H1 (cell line): ENCODE data around the gene RTN4RL2. TPM values are rescaled to one million over a fixed set of nuclear protein-coding genes. Genes with fewer than 3 reads are reported as not detected.

Experiments used
- CTCF ChIA-PET: fragments of 300-600 bp; sonication (Branson Sonifier 250); formaldehyde crosslinking; loops from one replicate; lab custom pipeline; 2021; ENCODE audit not compliant: partially characterized antibody; lab: Charles Lee
- POLR2A ChIA-PET: fragments of 300-600 bp; sonication (Branson Sonifier 250); formaldehyde crosslinking; loops from one replicate; lab custom pipeline; 2021; ENCODE audit warnings: inconsistent platforms; ENCODE audit not compliant: partially characterized antibody; lab: Charles Lee
- DNase-seq, 2 experiments: peaks; one replicate each; pipeline versions ENCODE4 v3.0.0 to v3.0.0-alpha.2; 2010 to 2022; ENCODE audit warnings: low spot score in 2 of 2, low read depth in 1 of 2, mixed read lengths in 1 of 2
- FAIRE-seq: peaks from 2 replicates; lab custom pipeline; 2011; peaks lifted over from hg19 to GRCh38; lab: Jason Lieb, UNC
- H2AFZ ChIP-seq: 2 replicates; pipeline ENCODE4 v1.8.1; 2012; ENCODE audit warnings: low read length, inconsistent platforms
- H2AK5ac ChIP-seq: 2 replicates; pipeline ENCODE4 v1.6.1; 2013; ENCODE audit warnings: low read depth, low read length
- H2BK120ac ChIP-seq: replicated peaks from 2 replicates; pipeline ENCODE3; 2013; ENCODE audit warnings: low read depth, low read length, inconsistent platforms
- H2BK12ac ChIP-seq: 2 replicates; pipeline ENCODE4 v1.6.1; 2013; ENCODE audit warnings: low read depth, low read length
- H2BK15ac ChIP-seq: 2 replicates; pipeline ENCODE4 v1.6.1; 2013; ENCODE audit warnings: low read length
- H2BK20ac ChIP-seq: 2 replicates; pipeline ENCODE4 v1.6.1; 2013; ENCODE audit warnings: low read length
- H2BK5ac ChIP-seq: 2 replicates; pipeline ENCODE4 v1.6.1; 2013; ENCODE audit warnings: low read depth, low read length
- H3K14ac ChIP-seq: 2 replicates; pipeline ENCODE4 v1.6.1; 2013; ENCODE audit warnings: inconsistent platforms; ENCODE audit not compliant: insufficient read length
- H3K18ac ChIP-seq: 2 replicates; pipeline ENCODE4 v1.6.1; 2013; ENCODE audit warnings: low read length; ENCODE audit errors: extremely low read depth
- H3K23ac ChIP-seq: 2 replicates; pipeline ENCODE4 v1.6.1; 2013; ENCODE audit warnings: inconsistent platforms; ENCODE audit not compliant: insufficient read length
- H3K23me2 ChIP-seq: 2 replicates; pipeline ENCODE4 v1.6.1; 2013; ENCODE audit warnings: low read depth, low read length
- H3K27ac ChIP-seq: 2 replicates; pipeline ENCODE4 v1.6.1; 2011; ENCODE audit warnings: low read depth, low read length, inconsistent platforms
- H3K27me3 ChIP-seq, 4 experiments: replicated peaks in 1 of 4; 1 replicate in 1 of 4; 2 replicates in 3 of 4; pipeline versions ENCODE4 v1.6.1 to v1.8.1; 2011 to 2013; ENCODE audit warnings: low read length in 3 of 4, mild to moderate bottlenecking in 3 of 4, inconsistent platforms in 2 of 4, mixed read lengths in 2 of 4, moderate library complexity in 1 of 4; ENCODE audit not compliant: control insufficient read depth in 3 of 4, insufficient read depth in 3 of 4; ENCODE audit errors: extremely low read depth in 1 of 4
- H3K36me3 ChIP-seq, 4 experiments: 2 replicates each; pipeline versions ENCODE4 v1.6.1 to v1.8.1; 2011 to 2013; ENCODE audit warnings: mild to moderate bottlenecking in 4 of 4, low read length in 3 of 4, moderate library complexity in 2 of 4, control low read depth in 1 of 4, inconsistent platforms in 1 of 4; ENCODE audit not compliant: insufficient read depth in 4 of 4, control insufficient read depth in 2 of 4
- H3K4ac ChIP-seq: replicated peaks from 2 replicates; pipeline ENCODE3; 2013; ENCODE audit warnings: low read length, low read depth, mixed read lengths, inconsistent platforms; ENCODE audit not compliant: insufficient read length
- H3K4me1 ChIP-seq, 4 experiments: replicated peaks in 1 of 4; 1 replicate in 1 of 4; 2 replicates in 3 of 4; pipeline versions ENCODE4 v1.6.1 to v1.8.1; 2011 to 2013; ENCODE audit warnings: low read length in 3 of 4, inconsistent platforms in 2 of 4, mixed read lengths in 1 of 4; ENCODE audit not compliant: insufficient read depth in 4 of 4, control insufficient read depth in 3 of 4
- H3K4me2 ChIP-seq, 2 experiments: 2 replicates each; pipeline versions ENCODE4 v1.6.1 to v1.8.1; 2011 to 2013; ENCODE audit warnings: low read depth in 2 of 2, low read length in 2 of 2, control low read depth in 1 of 2, inconsistent platforms in 1 of 2, mild to moderate bottlenecking in 1 of 2; ENCODE audit not compliant: insufficient read depth in 1 of 2
- H3K4me3 ChIP-seq, 4 experiments: fragments of 200-600, 300-600 bp in 1 of 4; sonication (generic), shearing (Covaris generic), sonication (Bioruptor Twin) in 1 of 4; 2 replicates each; pipeline versions ENCODE4 v1.5.1 to v1.8.1; 2011 to 2016; ENCODE audit warnings: low read length in 4 of 4, low read depth in 3 of 4, control low read depth in 2 of 4, inconsistent platforms in 2 of 4, mild to moderate bottlenecking in 2 of 4, mixed read lengths in 1 of 4, moderate library complexity in 1 of 4; ENCODE audit not compliant: insufficient read depth in 2 of 4; ENCODE audit errors: extremely low read depth in 1 of 4
- H3K56ac ChIP-seq: replicated peaks from 2 replicates; pipeline ENCODE3; 2013; ENCODE audit warnings: low read depth, mild to moderate bottlenecking, mixed read lengths, low read length, inconsistent platforms; ENCODE audit not compliant: insufficient read length
- H3K79me1 ChIP-seq: 2 replicates; pipeline ENCODE4 v1.6.1; 2013; ENCODE audit warnings: low read depth, low read length, control low read depth
- H3K79me2 ChIP-seq, 2 experiments: 2 replicates each; pipeline versions ENCODE4 v1.6.1 to v1.8.1; 2012 to 2013; ENCODE audit warnings: low read length in 2 of 2, mild to moderate bottlenecking in 2 of 2, inconsistent platforms in 1 of 2; ENCODE audit not compliant: insufficient read depth in 2 of 2, control insufficient read depth in 1 of 2
- H3K9ac ChIP-seq, 4 experiments: replicated peaks in 1 of 4; 1 replicate in 1 of 4; 2 replicates in 3 of 4; pipeline versions ENCODE4 v1.6.1 to v1.8.1; 2011 to 2013; ENCODE audit warnings: low read depth in 3 of 4, low read length in 3 of 4, control low read depth in 2 of 4, mild to moderate bottlenecking in 2 of 4, moderate library complexity in 2 of 4, inconsistent platforms in 1 of 4; ENCODE audit errors: extremely low read depth in 1 of 4
- H3K9me3 ChIP-seq, 2 experiments: 2 replicates each; pipeline versions ENCODE4 v1.6.1 to v1.8.1; 2012 to 2013; ENCODE audit warnings: mild to moderate bottlenecking in 2 of 2, moderate library complexity in 2 of 2, control low read depth in 1 of 2, inconsistent platforms in 1 of 2, low read depth in 1 of 2, low read length in 1 of 2, mixed read lengths in 1 of 2; ENCODE audit not compliant: insufficient read depth in 2 of 2
- H4K20me1 ChIP-seq, 2 experiments: replicated peaks in 1 of 2; 2 replicates each; pipeline versions ENCODE3 to v1.8.1; 2011 to 2013; ENCODE audit warnings: inconsistent platforms in 2 of 2, low read length in 2 of 2, mild to moderate bottlenecking in 1 of 2; ENCODE audit not compliant: insufficient read depth in 2 of 2, control insufficient read depth in 1 of 2
- H4K5ac ChIP-seq: 2 replicates; pipeline ENCODE4 v1.6.1; 2013; ENCODE audit warnings: low read length, low read depth, mixed read lengths, inconsistent platforms; ENCODE audit not compliant: insufficient read length
- H4K8ac ChIP-seq: 2 replicates; pipeline ENCODE4 v1.8.0; 2013; ENCODE audit warnings: mild to moderate bottlenecking, moderate library complexity, low read length, inconsistent platforms; ENCODE audit not compliant: insufficient read depth; ENCODE audit errors: extremely low read depth
- H4K91ac ChIP-seq: replicated peaks from 2 replicates; pipeline ENCODE3; 2013; ENCODE audit warnings: low read length, mixed read lengths, inconsistent platforms; ENCODE audit not compliant: insufficient read length
- WGBS, 2 experiments: shearing (Covaris generic) in 1 of 2; methylation state at CpG; one replicate each; pipeline versions ENCODE4 v1.1.6 to v1.1.7; 2013 to 2015; ENCODE audit warnings: low lambda C conversion rate in 2 of 2, mixed read lengths in 2 of 2, inconsistent platforms in 1 of 2, low coverage in 1 of 2, missing lambda C conversion rate in 1 of 2; ENCODE audit not compliant: insufficient replicate concordance in 2 of 2, insufficient coverage in 1 of 2, insufficient read length in 1 of 2; ENCODE audit errors: extremely low coverage in 1 of 2, missing lambda C conversion rate in 1 of 2; 5-methylcytosine and 5-hydroxymethylcytosine counted together
- polyA plus RNA-seq, 7 experiments: library from polyadenylated mRNA; depleted of rRNA in 3 of 7; stranded (reverse) in 5 of 7; unstranded in 2 of 7; fragments of >200 nt in 5 of 7; fragments of 200-250 nt in 2 of 7; gene quantifications; 1 replicate in 5 of 7; 2 replicates in 1 of 7; 4 replicates in 1 of 7; pipeline versions ENCODE4 v1.2.1 to v1.2.3, GENCODE V29; 2011 to 2013; ENCODE audit warnings: missing spikeins in 2 of 7, mixed read lengths in 2 of 7
- total RNA-seq: library from RNA; stranded (reverse); fragmentation: NEBNext Ultra II Directional; extraction: Animal tissue kit (Norgen Biotek cat#: 25700); gene quantifications from 2 replicates; pipeline ENCODE4 v1.2.1, GENCODE V29; 2021

The RTN4RL2 gene
- total and polyA plus RNA-seq, 2 of the 8 experiments (the other 6 are each of a cell fraction or from before 2014, with no cell fraction given) = 11.4 to 23.7 TPM

GRCh38 chr11:57487920-57488659 is 27.8 kb downstream of the RTN4RL2 start:
- POLR2A ChIA-PET = interaction anchor here (0.9 to 9.7 kb wide), 7 partner anchors 8 to 158 kb away, joined by 3 to 90 read pairs (median 3); partner anchors contain the start of gene UBE2L6
- no peak overlapping the region for H3K4ac ChIP-seq
- DNase-seq = no peak
- no peaks in the 10 kb centered on the region for H3K9me3 ChIP-seq
- H2BK12ac ChIP-seq = no peak overlapping the region
- no peak for FAIRE-seq
- H2BK120ac ChIP-seq = no peak overlapping the region
- no peak overlapping the region for H4K8ac ChIP-seq
- H4K5ac ChIP-seq = no peak overlapping the region
- peaks cover 0 to 2% of the 10 kb centered on the region in 2 experiments for H4K20me1 ChIP-seq
- CTCF ChIA-PET = interaction anchor here (0.6 to 33.7 kb wide), 13 partner anchors 7 to 162 kb away, joined by 3 to 1146 read pairs (median 4); partner anchors contain the start of genes RTN4RL2, SLC43A1, SMTNL1 and TIMM10
- no peak overlapping the region for H2AFZ ChIP-seq
- H2BK15ac ChIP-seq = no peak overlapping the region
- H2BK5ac ChIP-seq = no peak overlapping the region
- H3K79me2 ChIP-seq = no peaks in the 10 kb centered on the region
- H3K4me2 ChIP-seq = no peak overlapping the region
- H2BK20ac ChIP-seq = no peak overlapping the region
- H3K36me3 ChIP-seq = peaks cover 0 to 9% (median 1%) of the 10 kb centered on the region in 4 experiments; a peak in 3 of 8 replicates
- H3K23me2 ChIP-seq = no peaks in the 10 kb centered on the region
- H3K14ac ChIP-seq = no peak overlapping the region
- H3K9ac ChIP-seq = no peak overlapping the region
- H3K79me1 ChIP-seq = no peaks in the 10 kb centered on the region
- no peaks in the 10 kb centered on the region; a peak in 3 of 7 replicates for H3K27me3 ChIP-seq
- peaks cover 0 to 7% (median 2%) of the 10 kb centered on the region in 4 experiments; a peak in 5 of 7 replicates for H3K4me1 ChIP-seq
- no peak overlapping the region for H2AK5ac ChIP-seq
- H3K27ac ChIP-seq = no peak overlapping the region
- no peak overlapping the region for H3K56ac ChIP-seq
- H3K18ac ChIP-seq = no peak overlapping the region
- WGBS, 2 experiments = 96% methylated on average over 6 of the region's 6 CpGs; no CpG with 5 or more reads in 1 of the 2 experiments
- H3K4me3 ChIP-seq = no peak overlapping the region
- no peak overlapping the region for H3K23ac ChIP-seq
- H4K91ac ChIP-seq = no peak overlapping the region
